ENCODE results near the gene AKAP13. TPM values are rescaled to one million over a fixed set of nuclear protein-coding genes. Genes with fewer than 3 reads are reported as not detected.

Gene AKAP13
- total and polyA plus RNA-seq, 2 donors (not counting 1 experiment from before 2014, with no cell fraction given) = 73.8 to 358 TPM

GRCh38 chr15:85707519-85708338, 327.3 kb downstream of the AKAP13 start:
- peak overlapping the region; percentile 9 to 66 (median 29) for H3K4me3 ChIP-seq (ENCODE audit: control extremely low read depth in 1 of 5, extremely low read depth in 1 of 5, insufficient read depth in 1 of 5, low read depth in 2 of 5, low read length in 4 of 5)

More at GRCh38 chr15:85707519-85708338, 327.3 kb downstream of the AKAP13 start:
- WGBS (ENCODE audit: insufficient coverage) = 75% methylated on average over 3 of the region's 8 CpGs
- Histone ChIP-seq H3K9me3 (ENCODE audit: control extremely low read depth in 1 of 3, control insufficient read depth in 2 of 3, insufficient read depth in 1 of 3, low read length in 2 of 3) (no peaks in the 10 kb centered on the region), H3K36me3 (replicated peaks in 1 of 2; ENCODE audit: control extremely low read depth in 1 of 2, control insufficient read depth in 1 of 2, extremely low read depth in 1 of 2, insufficient read depth in 2 of 2, low read length in 1 of 2) (peaks cover 4 to 52% of the 10 kb centered on the region in 2 experiments), H3K79me2 (ENCODE audit: control insufficient read depth, insufficient read depth, low read length) (peaks cover 93% of the 10 kb centered on the region), H3K9ac (ENCODE audit: low read length) (peak overlapping the region; percentile 75), H3K27me3 (replicated peaks in 1 of 4; ENCODE audit: control extremely low read depth in 1 of 4, control insufficient read depth in 3 of 4, insufficient read depth in 4 of 4, low read length in 3 of 4) (no peaks in the 10 kb centered on the region), H3K4me1 (ENCODE audit: control insufficient read depth in 2 of 2, insufficient read depth in 2 of 2, low read length in 2 of 2) (peaks cover 51 to 56% of the 10 kb centered on the region in 2 donors), H4K20me1 (ENCODE audit: control insufficient read depth, insufficient read depth, low read length, poor library complexity, severe bottlenecking) (peaks cover 10% of the 10 kb centered on the region), H3K27ac (ENCODE audit: low read length in 2 of 2) (peak overlapping the region; percentile 96 to 99), H2AFZ (ENCODE audit: insufficient read depth, low read depth, low read length, poor library complexity, severe bottlenecking) (peak overlapping the region; percentile 73), H3K4me2 (replicated peaks; ENCODE audit: low read depth, low read length, poor library complexity, severe bottlenecking) (peak overlapping the region; percentile 82)
- no peaks in the 10 kb centered on the region for H3K9me3 Mint-ChIP-seq (ENCODE audit: insufficient read depth)
- ChIA-PET CTCF (interaction anchor here (0.7 to 1.5 kb wide), 7 partner anchors 16 to 411 kb away, joined by 3 to 6 read pairs (median 3); no protein-coding TSS in a partner anchor), POLR2A (interaction anchor here (1.0 to 6.8 kb wide), 3 partner anchors 10 to 21 kb away, joined by 4 to 49 read pairs (median 5); no protein-coding TSS in a partner anchor)
- H3K4me1 Mint-ChIP-seq = peaks cover 71% of the 10 kb centered on the region
- H3K27ac Mint-ChIP-seq = peak overlapping the region; percentile 96
- intact Hi-C loops (cut with micrococcal nuclease) = loop anchor here (5.0 to 10.0 kb wide), 4 partner anchors 125 to 725 kb away; partner anchors contain the start of gene PDE8A
- DNase-seq = no peak
- ATAC-seq (ENCODE audit: low read depth) = peak; percentile 37
- H3K27me3 Mint-ChIP-seq = no peaks in the 10 kb centered on the region
- TF ChIP-seq EZH2 (IDR thresholded peaks at IDR 0.05; ENCODE audit: borderline replicate concordance, insufficient read depth, low read depth, low read length, poor library complexity, severe bottlenecking) = no peak
- TF ChIP-seq, protein P1, sequence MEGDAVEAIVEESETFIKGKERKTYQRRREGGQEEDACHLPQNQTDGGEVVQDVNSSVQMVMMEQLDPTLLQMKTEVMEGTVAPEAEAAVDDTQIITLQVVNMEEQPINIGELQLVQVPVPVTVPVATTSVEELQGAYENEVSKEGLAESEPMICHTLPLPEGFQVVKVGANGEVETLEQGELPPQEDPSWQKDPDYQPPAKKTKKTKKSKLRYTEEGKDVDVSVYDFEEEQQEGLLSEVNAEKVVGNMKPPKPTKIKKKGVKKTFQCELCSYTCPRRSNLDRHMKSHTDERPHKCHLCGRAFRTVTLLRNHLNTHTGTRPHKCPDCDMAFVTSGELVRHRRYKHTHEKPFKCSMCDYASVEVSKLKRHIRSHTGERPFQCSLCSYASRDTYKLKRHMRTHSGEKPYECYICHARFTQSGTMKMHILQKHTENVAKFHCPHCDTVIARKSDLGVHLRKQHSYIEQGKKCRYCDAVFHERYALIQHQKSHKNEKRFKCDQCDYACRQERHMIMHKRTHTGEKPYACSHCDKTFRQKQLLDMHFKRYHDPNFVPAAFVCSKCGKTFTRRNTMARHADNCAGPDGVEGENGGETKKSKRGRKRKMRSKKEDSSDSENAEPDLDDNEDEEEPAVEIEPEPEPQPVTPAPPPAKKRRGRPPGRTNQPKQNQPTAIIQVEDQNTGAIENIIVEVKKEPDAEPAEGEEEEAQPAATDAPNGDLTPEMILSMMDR (IDR thresholded peaks at IDR 0.05) = no peak
- H3K4me3 Mint-ChIP-seq = peak overlapping the region; percentile 82

Data from B cell (primary cell).